GM19467 (cell line): ENCODE measurements around the gene HERPUD2.
"Not testable (repeated sequence)": the region's sequence is repeated elsewhere in the genome, so short reads cannot be mapped to it uniquely, and the experiment has no call there.

Experiments
- ATAC-seq: cut with Tn5 transposase; IDR thresholded peaks from one replicate; pipeline ENCODE4 v1.9.1; 2021; ENCODE audit warnings: mild to moderate bottlenecking, moderate library complexity; ENCODE audit not compliant: unreplicated experiment

The HERPUD2 gene

DNA sequence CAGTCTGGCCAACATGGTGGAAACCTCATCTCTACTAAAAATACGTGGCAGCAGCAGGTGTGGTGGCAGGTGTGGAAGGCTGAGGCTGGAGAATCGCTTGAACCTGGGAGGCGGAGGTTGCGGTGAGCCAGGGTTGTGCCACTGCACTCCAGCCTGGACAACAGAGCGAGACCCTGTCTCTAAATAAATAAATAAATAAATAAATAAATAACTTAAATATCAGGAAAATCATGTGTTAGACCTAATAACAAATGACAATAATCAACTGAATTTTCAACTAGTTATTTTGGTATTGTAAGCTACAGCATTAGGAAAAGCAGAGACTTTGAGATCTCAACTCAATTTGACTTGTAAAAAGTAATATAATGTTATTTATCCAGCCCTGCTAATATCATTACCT lies 9.2 kb downstream of the HERPUD2 start:
- ATAC-seq, result no peak

DNA sequence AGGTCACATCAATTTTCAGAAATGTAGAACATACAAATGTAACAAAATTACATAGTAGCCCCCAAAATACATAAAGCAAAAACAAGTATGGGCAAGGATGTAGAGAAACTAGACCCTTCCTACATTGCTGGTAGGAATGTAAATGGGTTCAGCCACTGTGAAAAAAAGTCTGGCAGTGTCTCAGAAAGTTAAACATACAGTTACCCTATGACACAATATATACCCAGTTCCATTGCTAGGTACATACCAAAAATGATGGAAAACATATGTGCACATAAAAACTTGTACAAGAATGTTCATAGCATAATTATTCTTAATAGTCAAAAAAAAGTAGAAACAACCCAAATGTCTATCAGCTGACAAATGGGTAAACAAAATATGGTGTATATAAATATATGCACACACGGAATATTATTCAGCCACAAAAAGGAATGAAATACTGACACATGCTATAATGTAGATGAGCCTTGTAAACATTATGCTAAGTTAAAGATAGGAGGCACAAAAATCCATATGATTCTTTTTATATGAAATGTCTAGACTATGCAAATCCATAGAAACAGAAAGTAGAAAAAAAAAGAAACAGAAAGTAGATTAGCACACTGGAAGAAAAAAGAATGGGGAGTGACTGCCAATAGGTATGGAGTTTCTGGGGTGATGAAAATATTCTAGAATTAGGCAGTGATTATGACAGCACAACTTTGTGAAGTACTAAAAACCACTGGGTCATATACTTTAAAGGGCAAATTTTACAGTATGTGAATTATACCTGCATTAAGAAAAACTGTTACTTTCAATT lies 13.5 kb downstream of the HERPUD2 start:
- ATAC-seq, result no peak

DNA sequence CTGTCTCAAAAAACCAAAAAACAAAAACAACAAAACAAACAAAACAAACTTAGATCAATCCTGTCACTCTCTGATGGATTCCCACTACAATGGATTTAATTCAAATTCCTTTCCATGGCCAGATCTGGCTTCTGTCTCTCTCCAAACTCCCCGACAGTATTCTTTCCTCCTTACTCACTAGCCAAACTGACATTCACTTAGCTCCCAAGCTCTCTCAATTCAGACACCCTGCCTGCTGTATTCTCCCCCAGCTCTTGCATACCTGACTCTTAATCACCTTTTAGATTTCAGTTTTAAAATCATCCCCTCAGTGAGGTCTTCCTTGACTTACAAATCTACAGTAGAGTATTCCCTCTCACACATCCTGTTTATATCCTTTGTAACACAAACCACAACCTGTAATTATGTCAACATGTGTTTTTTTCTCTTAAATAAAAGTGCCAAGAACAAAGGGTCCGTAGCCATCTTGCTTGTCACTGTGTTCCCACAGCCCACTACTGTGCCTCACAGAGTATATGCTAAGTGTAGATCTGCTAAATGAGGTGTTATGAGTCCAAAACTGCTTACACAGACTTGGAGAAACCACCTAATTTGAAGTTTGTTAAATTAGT lies 14.4 kb downstream of the HERPUD2 start:
- ATAC-seq, result no peak

DNA sequence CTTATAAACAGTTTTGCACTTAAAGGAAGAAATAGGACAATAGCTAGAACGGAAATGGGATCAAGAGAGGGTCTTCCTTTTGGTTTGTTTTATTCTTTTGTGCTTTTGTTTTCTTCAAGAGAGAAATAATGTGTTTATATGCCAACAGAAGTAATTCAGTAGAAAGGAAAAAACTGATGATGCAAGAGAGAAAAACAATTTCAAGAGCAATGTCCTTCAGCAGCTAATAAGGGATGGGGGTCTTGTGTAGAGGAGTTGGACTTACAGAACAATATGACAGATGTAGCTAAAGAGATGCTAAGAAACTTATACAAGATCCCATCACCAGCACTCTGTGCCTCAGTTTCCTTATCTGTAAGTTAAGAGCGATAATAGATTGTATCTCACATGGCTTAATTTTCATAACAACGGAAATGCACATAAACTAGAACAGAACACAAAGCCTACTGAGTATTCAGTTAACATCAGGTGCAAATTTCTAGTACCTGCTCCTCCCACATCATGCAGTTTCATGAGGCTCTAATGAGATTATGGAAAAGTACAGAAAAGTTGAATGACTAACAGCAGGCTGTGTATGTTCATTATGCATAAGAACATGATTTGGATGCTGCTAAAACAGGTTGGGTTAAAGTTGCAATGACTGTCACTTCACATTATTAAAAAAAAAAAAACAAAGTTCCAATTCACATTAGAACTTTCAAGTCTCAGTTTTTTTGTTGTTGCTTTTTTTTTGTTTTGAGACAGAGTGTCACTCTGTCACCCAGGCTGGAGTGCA lies 17.2 kb downstream of the HERPUD2 start:
- no peak for ATAC-seq

DNA sequence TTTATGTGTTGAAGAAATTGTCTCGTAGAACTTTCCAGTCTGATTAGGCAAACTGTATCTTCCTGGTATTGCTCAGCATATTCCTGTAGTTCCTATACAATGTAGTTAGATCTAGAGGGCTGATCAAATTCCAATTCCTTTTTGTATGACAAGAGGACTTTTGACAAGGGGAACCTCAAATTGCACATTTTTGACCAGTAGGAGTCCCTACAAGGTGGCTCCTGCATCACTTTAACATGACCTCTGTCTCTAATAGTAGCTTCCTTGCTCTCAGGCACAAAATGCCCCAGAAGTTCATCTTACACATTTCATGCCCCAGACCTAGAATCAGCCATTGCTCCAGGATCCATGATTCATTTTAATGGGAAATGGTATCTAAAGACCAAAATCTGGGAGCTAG lies 18.7 kb downstream of the HERPUD2 start:
- ATAC-seq, result no peak

DNA sequence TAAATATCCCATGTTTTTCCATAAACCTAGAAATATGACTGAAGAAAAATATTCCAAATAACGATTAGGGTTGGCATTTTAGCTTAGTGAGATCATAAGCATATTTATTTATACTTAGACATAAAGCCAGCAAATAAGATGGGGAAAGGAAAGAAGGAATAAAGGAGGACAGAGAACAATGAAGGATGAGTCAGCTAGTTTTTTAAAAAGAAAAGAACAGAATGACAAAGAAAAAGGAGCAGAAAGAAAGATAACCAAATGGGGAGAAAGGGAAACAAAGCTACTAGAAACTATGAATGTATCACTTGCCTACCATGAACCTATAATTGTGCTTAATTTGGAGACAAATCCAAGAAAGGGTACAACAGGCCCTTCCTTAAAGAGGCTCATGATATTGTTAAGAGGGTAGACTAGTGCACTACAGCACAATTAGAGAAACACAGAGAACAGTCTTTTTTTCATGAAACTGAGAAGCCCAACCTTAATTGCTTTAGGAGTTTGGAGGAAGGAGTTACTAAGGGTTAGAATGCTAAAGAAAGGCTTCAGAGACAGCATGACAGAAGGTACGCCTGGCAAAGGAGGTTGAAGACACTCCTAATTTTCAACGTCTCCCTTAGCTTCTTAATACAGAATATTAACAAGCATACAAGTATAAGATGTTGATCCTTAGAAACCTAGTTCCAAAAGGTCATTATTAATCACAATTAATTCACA lies 23.9 kb downstream of the HERPUD2 start:
- ATAC-seq, result no peak

DNA sequence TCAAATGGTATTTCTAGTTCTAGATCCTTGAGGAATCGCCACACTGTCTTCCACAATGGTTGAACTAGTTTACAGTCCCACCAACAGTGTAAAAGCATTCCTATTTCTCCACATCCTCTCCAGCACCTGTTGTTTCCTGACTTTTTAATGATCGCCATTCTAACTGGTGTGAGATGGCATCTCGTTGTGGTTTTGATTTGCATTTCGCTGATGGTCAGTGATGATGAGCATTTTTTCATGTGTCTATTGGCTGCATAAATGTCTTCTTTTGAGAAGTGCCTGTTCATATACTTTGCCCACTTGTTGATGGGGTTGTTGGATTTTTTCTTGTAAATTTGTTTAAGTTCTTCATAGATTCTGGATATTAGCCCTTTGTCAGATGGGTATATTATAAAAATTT lies 34.5 kb downstream of the HERPUD2 start:
- ATAC-seq, result not testable (repeated sequence)

DNA sequence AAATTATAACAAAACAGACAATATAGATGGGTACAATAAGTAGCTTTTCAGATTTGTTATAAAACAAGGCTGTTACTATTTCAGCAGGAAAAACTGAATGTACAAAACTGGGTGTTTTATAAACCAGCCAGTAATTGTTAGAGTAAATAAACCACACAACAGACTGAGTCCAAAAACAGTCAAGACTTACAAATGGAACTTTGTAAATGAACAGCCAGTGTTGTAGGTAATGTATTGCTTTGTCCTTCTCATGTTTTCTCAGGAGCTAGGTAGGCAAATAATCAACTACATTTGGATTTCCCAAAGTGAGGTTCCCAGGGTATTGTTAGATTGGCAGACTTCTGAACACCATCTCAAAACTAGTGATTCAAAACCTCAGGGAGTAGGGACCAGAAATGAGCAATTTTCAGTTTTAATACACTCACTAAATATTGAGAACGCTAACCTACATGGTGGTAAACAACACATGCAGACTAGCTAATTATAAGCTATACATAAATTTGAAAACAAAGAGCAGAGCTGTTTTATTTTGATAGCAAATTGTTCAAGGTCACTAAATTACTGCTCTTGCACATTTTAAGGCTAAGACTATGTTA lies 36.2 kb downstream of the HERPUD2 start:
- no peak for ATAC-seq

DNA sequence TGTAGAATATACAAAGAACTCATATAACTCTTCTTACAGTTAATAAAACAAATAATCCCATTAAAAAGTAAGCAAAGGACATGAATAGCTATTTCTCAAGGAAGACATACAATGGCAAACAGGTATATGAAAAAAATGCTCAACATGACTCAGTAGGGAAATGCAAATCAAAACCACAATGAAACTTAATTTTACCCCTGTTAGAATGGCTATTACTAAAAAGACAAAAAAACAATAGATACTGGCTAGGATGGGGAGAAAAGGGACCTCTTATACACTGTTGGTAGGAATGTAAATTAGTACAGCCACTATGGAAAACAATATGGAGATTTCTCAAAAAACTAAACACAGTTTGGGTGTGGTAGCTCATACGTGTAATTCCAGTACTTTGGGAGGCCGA lies 37.8 kb downstream of the HERPUD2 start:
- no peak for ATAC-seq

DNA sequence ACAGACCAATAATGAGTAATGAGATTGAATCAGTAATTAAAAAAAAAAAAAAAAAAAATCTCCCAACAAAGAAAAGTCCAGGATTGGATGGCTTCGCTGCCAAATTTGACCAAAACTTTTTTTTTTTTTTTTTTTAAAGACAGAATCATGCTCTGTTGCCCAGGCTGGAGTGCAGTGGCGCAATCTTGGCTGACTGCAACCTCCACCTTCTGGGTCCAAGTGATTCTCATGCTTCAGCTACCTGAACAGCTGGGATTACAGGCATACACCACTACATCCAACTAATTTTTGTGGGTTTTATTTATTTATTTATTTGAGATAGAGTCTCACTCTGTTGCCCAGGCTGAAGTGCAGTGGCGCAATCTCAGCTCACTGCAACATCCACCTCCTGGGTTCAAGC lies 40.4 kb downstream of the HERPUD2 start:
- not testable (repeated sequence) for ATAC-seq

DNA sequence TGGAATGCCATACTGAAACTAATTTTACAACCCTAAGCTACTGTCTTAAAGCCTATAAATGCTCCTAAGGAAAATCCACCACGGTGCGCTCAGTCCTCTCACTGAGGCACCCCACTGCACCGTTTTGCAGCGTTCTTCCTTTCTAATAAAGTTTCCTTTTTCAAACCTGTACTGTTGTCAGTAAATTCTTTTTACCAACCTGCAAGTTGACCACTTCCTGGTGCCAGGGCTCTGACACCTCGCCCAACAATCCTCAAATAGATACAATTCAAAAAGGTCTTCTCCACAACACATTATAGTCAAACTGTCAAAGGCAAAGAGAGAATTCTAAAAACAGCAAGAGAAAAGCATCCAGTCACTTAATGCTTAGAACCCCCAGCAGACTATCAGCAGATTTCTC lies 42.8 kb downstream of the HERPUD2 start:
- ATAC-seq, result no peak

DNA sequence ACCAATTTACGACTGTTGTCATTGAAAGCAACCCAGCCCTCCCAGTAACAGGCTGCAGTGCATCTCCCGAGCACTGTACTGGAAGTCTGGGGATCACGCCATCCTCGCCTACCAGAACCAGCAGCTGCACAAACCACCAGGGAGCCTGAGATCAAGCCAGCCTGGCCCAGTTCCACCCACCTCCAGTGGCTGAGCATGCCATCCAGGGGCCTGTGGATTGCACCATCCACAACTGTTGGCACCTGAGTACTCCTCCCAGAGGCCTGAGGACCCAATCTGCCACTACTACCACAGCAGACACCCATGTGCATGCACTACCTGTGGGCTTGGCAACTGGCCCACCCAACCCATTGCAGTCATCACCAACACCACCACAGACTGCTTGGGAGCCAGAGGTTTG lies 44.2 kb downstream of the HERPUD2 start:
- no peak for ATAC-seq

DNA sequence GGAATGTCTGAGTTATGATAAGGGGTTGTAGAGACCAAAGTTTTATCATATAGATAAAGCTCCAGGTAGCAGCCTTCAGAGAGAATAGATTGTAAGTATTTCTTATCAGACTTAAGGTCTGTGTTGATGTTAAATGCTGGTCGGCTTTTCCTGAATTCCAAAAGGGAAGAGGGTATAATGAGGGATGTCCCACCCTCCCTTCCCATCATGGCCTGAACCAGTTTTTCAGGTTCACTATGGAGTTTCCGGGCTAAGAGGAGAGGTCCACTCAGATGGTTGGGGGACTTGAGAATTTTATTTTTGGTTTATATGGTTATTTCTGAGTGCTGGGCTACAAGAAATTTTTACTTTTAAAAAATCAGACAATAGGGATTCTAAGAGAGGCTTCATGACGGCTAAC lies 45.2 kb downstream of the HERPUD2 start:
- ATAC-seq, result no peak

DNA sequence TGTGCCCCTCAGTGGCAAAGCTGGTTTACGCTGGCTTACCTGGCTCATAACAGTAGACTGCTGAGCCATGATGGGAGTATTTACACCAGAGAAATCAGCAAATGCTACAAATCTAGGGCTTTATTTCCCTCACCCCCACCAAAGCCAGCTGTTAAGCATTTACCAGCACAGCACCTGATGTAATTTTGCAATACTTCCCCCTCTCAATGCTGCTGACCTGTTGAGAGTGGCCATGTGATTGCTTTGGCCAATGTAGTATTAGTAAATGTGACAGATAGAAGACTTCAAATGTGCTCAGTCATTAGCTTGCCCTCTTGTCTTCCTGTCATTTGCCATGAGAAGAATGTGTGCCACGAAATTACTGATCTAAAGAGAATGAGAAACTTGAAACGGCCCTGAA lies 46.6 kb downstream of the HERPUD2 start:
- no peak for ATAC-seq

DNA sequence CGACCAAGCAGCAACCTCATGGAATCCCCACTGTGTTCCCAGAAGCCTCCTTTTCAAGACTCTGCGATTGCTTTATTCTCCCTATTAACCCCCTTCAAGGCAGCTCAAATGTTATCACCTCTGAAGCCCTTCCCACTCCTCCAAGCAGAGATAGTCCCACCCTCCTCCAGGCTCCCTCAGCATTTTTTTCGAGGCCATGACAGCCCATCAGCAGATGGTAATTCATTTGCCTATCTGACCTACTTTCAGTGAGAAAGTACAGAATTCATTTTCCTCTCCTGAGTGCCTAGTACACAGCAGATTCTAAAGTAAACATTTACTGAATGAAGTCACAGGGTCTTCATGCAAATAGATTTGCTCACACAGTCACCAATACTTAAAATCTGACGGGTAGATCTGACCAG lies 47.8 kb downstream of the HERPUD2 start:
- ATAC-seq, result no peak

DNA sequence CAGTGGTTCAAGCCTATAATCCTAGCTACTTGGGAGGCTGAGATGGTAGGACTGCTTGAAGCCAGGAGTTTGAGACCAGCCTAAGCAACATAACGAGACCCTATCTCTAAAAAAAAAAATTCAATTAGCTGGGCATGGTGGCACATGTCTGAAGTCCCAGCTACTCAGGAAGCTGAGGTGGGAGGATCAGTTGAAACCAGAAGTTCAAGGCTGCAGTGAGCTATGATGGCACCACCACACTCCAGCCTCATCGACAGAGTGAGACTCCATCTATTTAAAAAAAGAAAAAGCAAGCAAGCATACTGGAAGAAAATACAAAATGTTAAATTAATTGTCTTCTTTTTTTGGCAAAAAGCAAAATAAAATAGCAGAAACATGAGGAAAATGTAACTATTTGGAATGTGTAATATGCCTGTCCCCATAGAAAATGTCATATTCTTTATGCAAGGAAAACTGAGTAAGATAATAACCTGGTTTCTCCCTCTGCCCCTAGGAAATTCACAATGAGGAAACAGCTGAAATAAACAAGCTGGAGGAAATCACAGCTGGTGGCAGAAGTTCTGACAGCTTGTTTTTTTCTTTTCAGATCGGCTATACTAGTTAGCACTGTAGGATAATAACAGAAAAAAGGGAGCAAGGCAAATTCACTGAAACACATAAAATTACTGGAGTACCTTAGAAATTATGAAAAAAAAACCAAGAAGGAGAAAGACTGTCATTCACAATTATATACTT lies 48.5 kb downstream of the HERPUD2 start:
- ATAC-seq, result no peak

DNA sequence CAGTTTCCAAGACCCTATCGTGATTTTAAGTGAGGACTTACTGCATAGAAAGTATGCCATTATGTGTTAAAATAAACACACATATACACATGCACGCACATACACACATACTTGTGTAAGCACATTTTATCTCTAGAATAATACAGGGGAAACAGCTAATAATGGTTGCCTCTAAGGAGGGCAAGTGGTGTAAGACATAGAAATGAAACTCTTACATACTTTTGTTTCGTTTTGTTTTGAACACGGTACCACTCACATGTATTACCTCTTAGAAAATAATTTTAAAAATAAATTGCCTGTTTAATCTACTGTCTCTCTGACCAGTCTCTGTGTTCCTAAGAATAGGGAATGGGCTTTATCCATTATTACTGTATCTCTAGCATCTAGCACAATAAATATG lies 49.2 kb downstream of the HERPUD2 start:
- no peak for ATAC-seq

DNA sequence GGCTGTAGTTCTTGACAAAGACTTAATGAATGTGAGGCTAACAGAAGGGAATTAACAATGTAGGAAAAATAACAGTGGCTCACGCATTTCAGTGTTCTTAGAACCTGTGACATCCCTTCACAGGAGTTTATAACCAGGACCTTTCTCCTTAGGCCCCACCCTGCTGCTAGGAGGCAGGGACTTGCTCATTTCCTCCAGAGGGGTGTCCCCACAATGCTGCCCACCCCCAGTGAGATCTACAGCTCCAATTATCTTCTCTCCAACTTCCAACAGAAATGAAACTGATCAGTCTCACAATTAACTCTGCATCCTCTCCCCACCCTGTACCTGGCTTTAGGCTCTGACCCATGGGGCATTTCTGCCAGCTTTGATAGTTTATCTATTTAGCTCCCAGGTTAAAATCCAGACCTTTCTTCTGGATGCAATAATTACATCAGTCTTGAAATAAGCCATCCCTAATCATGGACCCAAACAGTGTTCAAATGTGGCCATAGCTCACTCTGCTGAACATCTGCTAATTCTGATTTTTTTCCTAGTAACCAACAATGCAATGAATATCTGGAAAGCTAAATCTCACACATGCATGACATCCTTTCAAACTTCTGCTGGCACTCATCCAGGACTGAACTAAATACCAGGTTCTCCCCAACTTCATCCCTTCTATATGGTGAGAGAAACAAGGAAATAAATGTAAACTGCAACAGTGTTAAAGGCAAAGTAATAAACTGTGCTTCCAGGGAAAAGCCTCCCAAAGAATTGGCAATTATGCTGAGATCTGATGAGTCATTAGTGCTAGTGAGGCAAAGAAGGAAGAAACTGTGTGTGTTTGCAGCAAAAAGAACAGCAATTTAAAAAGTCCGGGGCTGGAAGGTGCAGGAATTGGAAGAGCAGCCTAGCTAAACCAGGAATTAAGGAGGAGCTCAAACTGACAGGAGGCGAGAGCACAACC lies 64.6 kb downstream of the HERPUD2 start:
- no peak for ATAC-seq
